ENCODE results near the gene NUB1. TPM values are rescaled to one million over a fixed set of nuclear protein-coding genes. Genes with fewer than 3 reads are reported as not detected.

NUB1 gene
- total RNA-seq, 1 experiment from 2014 or later, result 48.5 TPM

DNA sequence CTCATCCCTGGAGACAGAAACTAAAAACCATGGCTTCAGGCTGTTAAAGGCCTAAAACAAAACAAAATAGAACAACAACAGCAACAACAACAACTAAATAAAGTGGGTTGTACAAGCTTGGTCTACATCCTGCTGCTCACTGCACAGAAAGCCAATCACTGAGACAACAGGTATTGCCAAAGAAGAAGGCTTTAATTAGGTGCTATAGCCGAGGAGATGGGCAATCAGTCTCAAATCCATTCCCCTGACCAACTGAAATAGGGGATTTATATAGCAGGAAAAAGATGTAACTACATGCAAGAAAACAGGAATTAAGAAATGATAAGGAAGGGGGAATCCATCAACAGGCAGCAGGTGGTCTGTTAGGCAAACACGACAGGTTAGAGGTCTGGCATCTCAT is 22.4 kb upstream of the NUB1 start:
- H3T11ph ChIP-seq (ENCODE audit: low read length), result no peak overlapping the region
- H2BK12ac ChIP-seq (ENCODE audit: insufficient read length, low read depth, low read length), result no peak overlapping the region
- TF ChIP-seq CTCF (conservative IDR thresholded peaks at IDR 0.05), result no peak
- no CpG with 5 or more reads among the region's 2 CpGs for WGBS (ENCODE audit: extremely low coverage, insufficient read length, low lambda C conversion rate)
- no peak overlapping the region for H3K18ac ChIP-seq (ENCODE audit: insufficient read length, low read depth, low read length)
- H3K4ac ChIP-seq (ENCODE audit: low read depth, low read length), result no peak overlapping the region
- no peak overlapping the region for H4K8ac ChIP-seq (replicated peaks; ENCODE audit: insufficient read length, low read depth, low read length)
- H3K27ac ChIP-seq (ENCODE audit: insufficient read length, low read depth, low read length), result no peak overlapping the region
- no peak overlapping the region for H3K14ac ChIP-seq (ENCODE audit: insufficient read depth, low read length)
- no peak for DNase-seq
- Mint-ChIP-seq H3K27ac (no peak overlapping the region), H3K9me3 (peaks cover 18 to 30% of the 10 kb centered on the region in 2 experiments; a peak in 4 of 5 replicates), H3K27me3 (ENCODE audit: low read depth) (peaks cover 7% of the 10 kb centered on the region), H3K4me3 (no peak overlapping the region), H3K4me1 (0 out of 4 replicates have a peak, but pooled peaks cover 0 to 2% of the 10 kb centered on the region in 2 experiments), H3K36me3 (ENCODE audit: insufficient read depth in 1 of 3, low read depth in 3 of 3) (peaks cover 2 to 5% (median 4%) of the 10 kb centered on the region in 3 experiments; a peak in 3 of 7 replicates)
- H2BK15ac ChIP-seq (ENCODE audit: low read depth, low read length), result no peak overlapping the region
- H3K4me2 ChIP-seq (ENCODE audit: insufficient read depth, insufficient read length, low read length), result no peak overlapping the region
- H3K9me3 ChIP-seq (ENCODE audit: control insufficient read depth, low read depth, low read length), result peaks cover 9% of the 10 kb centered on the region
- H2BK5ac ChIP-seq (ENCODE audit: insufficient read length, low read length), result no peak overlapping the region
- no peaks in the 10 kb centered on the region for H4K20me1 ChIP-seq (ENCODE audit: control insufficient read depth, insufficient read depth, insufficient read length)
- no peak overlapping the region for H3K9ac ChIP-seq (ENCODE audit: extremely low read depth, insufficient read length, low read length)
- no peak overlapping the region for H2AFZ ChIP-seq (ENCODE audit: low read length)
- no peak overlapping the region for H3K56ac ChIP-seq (ENCODE audit: insufficient read length, low read depth, low read length)
- H3K4me1 ChIP-seq (ENCODE audit: insufficient read depth, low read length), result no peaks in the 10 kb centered on the region
- no peak overlapping the region for H3K23ac ChIP-seq (ENCODE audit: insufficient read length, low read depth, low read length)
- no peak overlapping the region for H4K5ac ChIP-seq (ENCODE audit: insufficient read length, low read depth, low read length)
- no peaks in the 10 kb centered on the region for H3K27me3 ChIP-seq (ENCODE audit: insufficient read depth, low read length)
- no peak overlapping the region for H2BK120ac ChIP-seq (ENCODE audit: low read depth, low read length, poor library complexity, severe bottlenecking)
- H4K91ac ChIP-seq (ENCODE audit: insufficient read length, low read depth, low read length), result no peak overlapping the region
- no peak overlapping the region for H2BK20ac ChIP-seq (ENCODE audit: low read depth, low read length, poor library complexity, severe bottlenecking)
- H3K23me2 ChIP-seq (ENCODE audit: insufficient read length, low read depth, low read length, poor library complexity, severe bottlenecking), result no peaks in the 10 kb centered on the region
- no peaks in the 10 kb centered on the region for H3K79me2 ChIP-seq (ENCODE audit: insufficient read depth, low read length)
- no peak overlapping the region for H2AK5ac ChIP-seq (ENCODE audit: insufficient read length, low read length)
- H3K79me1 ChIP-seq (ENCODE audit: insufficient read depth, low read depth, low read length, poor library complexity, severe bottlenecking), result no peaks in the 10 kb centered on the region
